ACC112 (cell line): ENCODE data around the gene SIK2.

Experiments
- H2AFZ ChIP-seq: fragments of 200-600 bp; sonication (generic); one replicate; pipeline ENCODE4 v1.6.0; 2017; ENCODE audit warnings: antibody characterized with exemption, low read length; ENCODE audit not compliant: unreplicated experiment
- H3K27ac ChIP-seq: fragments of 200-600 bp; sonication (generic); 2 replicates; pipeline ENCODE4 v1.5.1; 2014; ENCODE audit warnings: low read depth, mild to moderate bottlenecking, antibody characterized with exemption, low read length, moderate library complexity
- H3K27me3 ChIP-seq: fragments of 200-600 bp; sonication (generic); 2 replicates; pipeline ENCODE4 v1.6.1; 2014; ENCODE audit warnings: mild to moderate bottlenecking, antibody characterized with exemption, low read length, moderate library complexity, mixed read lengths; ENCODE audit not compliant: insufficient read depth
- H3K36me3 ChIP-seq: fragments of 200-600 bp; sonication (generic); 2 replicates; pipeline ENCODE4 v1.6.1; 2016; ENCODE audit warnings: mild to moderate bottlenecking, antibody characterized with exemption, low read length, moderate library complexity, mixed read lengths; ENCODE audit not compliant: insufficient read depth
- H3K4me1 ChIP-seq: fragments of 200-600 bp; sonication (generic); one replicate; pipeline ENCODE4 v1.6.1; 2016; ENCODE audit warnings: low read length, mixed read lengths; ENCODE audit not compliant: insufficient read depth, unreplicated experiment, control insufficient read depth
- H3K4me3 ChIP-seq: fragments of 200-600 bp; sonication (generic); 2 replicates; pipeline ENCODE4 v1.5.1; 2014; ENCODE audit warnings: mild to moderate bottlenecking, low read depth, low read length
- H3K79me2 ChIP-seq: fragments of 200-600 bp; sonication (generic); one replicate; pipeline ENCODE4 v1.6.0; 2016; ENCODE audit warnings: low read length; ENCODE audit not compliant: control insufficient read depth, unreplicated experiment, insufficient read depth

The SIK2 gene

DNA sequence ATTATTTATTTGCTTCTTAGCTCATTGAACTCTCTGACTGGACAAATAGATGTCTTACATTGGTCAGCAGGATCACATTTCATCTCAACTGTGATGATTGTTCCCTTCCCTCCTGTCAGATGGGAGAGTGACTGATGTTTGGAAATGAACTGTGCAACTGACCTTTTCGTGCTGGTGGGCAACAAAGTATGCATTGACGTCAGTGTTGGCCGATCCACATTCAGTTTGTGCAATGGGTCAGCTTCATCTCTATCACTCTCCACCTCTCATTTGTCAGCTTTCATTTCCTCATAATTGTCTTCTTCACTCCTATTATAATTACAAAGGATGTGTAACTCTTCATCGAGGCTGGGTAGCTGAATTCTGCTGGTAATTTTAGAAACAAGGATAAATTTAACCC lies 92.6 kb downstream of the SIK2 start:
- Histone ChIP-seq H3K27ac (peak overlapping the region; percentile 90), H3K4me1 (peaks cover 43% of the 10 kb centered on the region), H3K79me2 (no peaks in the 10 kb centered on the region), H3K4me3 (no peak overlapping the region), H3K36me3 (no peaks in the 10 kb centered on the region), H3K27me3 (no peaks in the 10 kb centered on the region), H2AFZ (no peak overlapping the region)

DNA sequence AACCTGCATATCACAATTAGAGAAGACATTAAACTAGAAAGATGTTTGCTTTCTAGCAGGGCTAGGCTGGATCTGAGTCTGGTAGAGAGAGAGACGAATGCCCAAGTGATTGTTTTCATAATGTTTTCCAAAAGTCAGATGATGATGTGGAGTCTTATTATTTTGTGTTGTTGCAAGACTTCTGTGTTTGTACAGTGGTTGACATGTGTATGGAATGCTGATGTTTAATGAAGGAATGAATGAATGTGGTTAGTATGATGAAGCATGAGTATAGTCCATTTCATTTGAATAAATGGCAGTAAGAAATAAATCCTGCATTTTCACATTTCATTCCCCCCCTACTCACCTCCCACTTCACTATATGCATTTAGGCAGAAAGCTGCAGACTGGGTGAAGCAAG lies 94.3 kb downstream of the SIK2 start:
- Histone ChIP-seq H3K4me3 (no peak overlapping the region), H2AFZ (no peak overlapping the region), H3K27me3 (no peaks in the 10 kb centered on the region), H3K36me3 (no peaks in the 10 kb centered on the region), H3K4me1 (peaks cover 43% of the 10 kb centered on the region), H3K79me2 (no peaks in the 10 kb centered on the region), H3K27ac (peak overlapping the region; percentile 83)

DNA sequence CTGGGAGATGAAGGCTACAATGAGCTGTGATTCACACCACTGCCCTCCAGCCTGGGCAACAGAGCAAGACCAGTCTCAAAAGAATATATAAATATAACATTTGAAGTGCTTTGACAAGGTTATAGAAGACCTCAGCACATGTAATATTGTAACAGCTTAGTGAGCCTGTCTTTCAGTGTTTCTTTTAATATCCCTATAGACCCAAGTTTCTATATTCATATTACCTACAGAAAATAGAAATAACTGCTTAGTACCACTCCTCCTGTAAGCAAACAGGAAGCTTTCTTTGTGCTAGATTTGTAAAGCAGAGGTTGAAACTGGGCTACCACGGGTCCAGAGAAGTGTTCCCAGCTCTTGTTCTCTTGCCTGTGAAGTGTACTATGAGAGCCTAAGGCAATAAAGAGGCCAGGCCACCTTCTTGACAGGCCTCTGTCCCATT lies 95.7 kb downstream of the SIK2 start:
- Histone ChIP-seq H3K36me3 (no peaks in the 10 kb centered on the region), H3K27ac (peak overlapping the region; percentile 68), H3K27me3 (no peaks in the 10 kb centered on the region), H3K79me2 (no peaks in the 10 kb centered on the region), H3K4me1 (peaks cover 43% of the 10 kb centered on the region), H3K4me3 (no peak overlapping the region), H2AFZ (no peak overlapping the region)

DNA sequence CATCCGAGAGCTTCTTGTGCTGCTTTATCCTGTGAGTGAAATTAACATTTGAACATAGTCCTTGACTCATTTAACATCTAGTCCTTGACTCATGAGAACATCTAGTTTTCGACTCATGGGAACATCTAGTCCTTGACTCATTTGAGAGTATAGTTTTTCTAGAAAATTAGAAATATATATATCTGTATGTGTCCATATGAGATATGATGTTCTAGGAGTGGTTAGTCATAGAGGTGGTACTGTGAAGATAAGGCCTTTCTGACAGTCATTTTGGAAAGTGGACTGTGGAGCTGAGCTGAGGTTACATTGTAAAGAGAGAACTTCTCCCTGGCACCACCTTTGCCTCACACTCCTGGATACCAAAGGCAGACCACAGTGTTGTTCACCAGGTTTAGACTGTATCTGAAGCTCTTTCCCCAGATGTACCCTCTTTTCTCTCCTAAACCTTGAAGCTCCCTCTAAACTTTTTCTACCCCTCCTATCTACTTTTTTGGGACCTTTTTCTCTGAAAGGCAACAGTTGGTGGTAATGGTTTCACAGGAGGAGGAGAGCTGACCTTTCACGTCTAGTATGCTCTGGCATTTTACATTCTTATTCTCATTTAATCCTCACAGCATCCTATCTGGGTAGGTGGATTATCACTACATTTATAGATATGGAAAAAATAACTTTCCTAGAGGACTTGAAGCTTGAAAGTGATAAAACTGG lies 96.8 kb downstream of the SIK2 start:
- Histone ChIP-seq H3K4me3 (no peak overlapping the region), H3K4me1 (peaks cover 37% of the 10 kb centered on the region), H3K27me3 (no peaks in the 10 kb centered on the region), H3K36me3 (peaks cover 7% of the 10 kb centered on the region; the same call in 1 of the 2 replicates), H2AFZ (no peak overlapping the region), H3K27ac (peak overlapping the region; percentile 68), H3K79me2 (no peaks in the 10 kb centered on the region)

DNA sequence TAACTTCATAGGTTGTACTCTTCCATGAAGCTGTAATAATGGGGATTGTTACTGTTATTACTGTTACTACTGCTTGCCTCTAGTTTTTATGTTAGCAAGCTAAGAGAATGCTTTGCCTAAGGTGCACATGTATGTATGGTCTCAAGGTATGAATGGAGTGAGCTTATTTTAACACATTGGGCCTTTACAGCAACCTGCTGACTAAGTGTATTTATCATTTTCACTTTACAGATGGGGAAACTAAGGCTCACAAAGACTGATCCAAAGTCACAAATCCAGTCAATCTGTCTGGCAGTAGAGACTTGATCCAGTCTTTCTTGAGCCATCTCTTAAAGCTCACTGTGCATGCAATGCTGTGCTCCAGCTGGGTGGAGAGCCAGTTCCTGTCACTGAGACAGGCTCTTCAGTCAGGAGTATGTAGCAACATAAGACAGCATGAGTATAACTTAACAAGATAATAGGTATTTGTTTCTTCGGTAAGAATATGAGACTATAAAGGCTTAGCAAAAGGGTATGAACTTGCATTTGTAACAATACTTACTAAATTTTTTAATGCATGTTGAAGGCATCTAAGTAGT lies 97.4 kb downstream of the SIK2 start:
- no peak overlapping the region for H3K4me3 ChIP-seq
- H2AFZ ChIP-seq, result no peak overlapping the region
- H3K36me3 ChIP-seq, result peaks cover 7% of the 10 kb centered on the region; the same call in 1 of the 2 replicates
- H3K79me2 ChIP-seq, result no peaks in the 10 kb centered on the region
- peaks cover 30% of the 10 kb centered on the region for H3K4me1 ChIP-seq
- peak overlapping the region; percentile 68; the same call in 1 of the 2 replicates for H3K27ac ChIP-seq
- H3K27me3 ChIP-seq, result no peaks in the 10 kb centered on the region

DNA sequence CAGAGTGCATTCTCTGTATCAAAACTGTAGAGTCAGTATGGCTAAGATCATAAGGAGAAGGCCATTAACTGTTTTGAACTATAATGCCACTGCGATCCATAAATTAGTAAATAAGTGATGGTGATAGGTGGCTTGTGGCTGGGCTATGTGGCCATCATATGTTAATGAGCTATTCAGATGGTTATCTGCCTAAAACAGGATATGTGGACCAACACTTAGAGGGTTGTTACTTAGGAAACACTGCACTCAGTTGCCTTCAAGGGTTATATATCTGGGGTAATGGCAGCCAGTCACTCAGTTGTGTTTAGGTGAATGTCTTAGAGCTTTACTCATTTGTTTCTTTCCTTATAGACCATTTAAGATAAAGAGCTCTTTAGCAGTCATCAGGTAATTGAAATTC lies 97.9 kb downstream of the SIK2 start:
- Histone ChIP-seq H3K79me2 (no peaks in the 10 kb centered on the region), H2AFZ (no peak overlapping the region), H3K27me3 (no peaks in the 10 kb centered on the region), H3K4me1 (peaks cover 28% of the 10 kb centered on the region), H3K4me3 (no peak overlapping the region), H3K36me3 (peaks cover 12% of the 10 kb centered on the region; the same call in 1 of the 2 replicates), H3K27ac (no peak overlapping the region)

DNA sequence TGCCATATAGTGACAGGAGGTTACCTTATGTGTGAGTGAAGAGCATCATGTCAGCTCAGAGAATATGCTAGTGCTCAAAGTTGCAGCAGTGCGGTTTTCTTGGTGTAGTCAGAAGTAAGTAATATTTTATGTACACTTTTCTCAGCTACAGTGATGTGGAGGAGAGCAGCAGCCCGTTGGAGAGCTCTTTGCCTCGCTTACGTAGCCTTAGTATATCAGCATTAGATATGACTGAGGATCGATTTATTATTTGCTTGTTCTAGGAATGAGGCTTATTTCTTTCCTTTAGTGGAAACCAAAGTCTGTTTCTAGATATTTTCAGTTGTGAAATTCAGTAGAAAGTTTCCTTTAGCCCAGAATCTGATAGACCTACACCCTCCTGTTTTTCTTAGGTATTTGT lies 100.4 kb downstream of the SIK2 start:
- Histone ChIP-seq H3K4me1 (peaks cover 22% of the 10 kb centered on the region), H3K79me2 (no peaks in the 10 kb centered on the region), H3K27me3 (no peaks in the 10 kb centered on the region), H3K27ac (no peak overlapping the region), H2AFZ (no peak overlapping the region), H3K36me3 (peaks cover 14% of the 10 kb centered on the region), H3K4me3 (no peak overlapping the region)

DNA sequence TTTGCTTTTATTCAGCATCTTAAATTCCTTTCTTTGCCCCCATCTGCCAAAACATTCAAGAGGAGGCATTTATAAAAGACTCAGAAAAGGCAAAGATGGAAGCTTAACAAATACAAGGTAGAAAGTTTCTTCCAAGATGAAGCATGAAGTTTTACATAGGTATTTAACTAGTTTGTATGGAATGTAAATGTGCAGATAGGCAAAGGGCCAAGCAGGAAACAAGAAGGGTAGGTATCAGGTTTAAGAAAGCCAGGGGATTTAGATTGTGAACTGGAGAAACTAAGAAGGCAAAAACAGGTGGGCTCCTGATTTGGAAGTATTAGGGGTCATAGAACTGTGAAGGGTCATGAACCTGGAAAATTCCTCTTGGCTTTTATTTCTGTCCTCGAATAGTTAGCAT lies 101.3 kb downstream of the SIK2 start:
- H3K4me3 ChIP-seq, result no peak overlapping the region
- no peaks in the 10 kb centered on the region for H3K79me2 ChIP-seq
- peaks cover 15% of the 10 kb centered on the region for H3K36me3 ChIP-seq
- no peak overlapping the region for H2AFZ ChIP-seq
- no peaks in the 10 kb centered on the region for H3K27me3 ChIP-seq
- H3K27ac ChIP-seq, result no peak overlapping the region
- peaks cover 18% of the 10 kb centered on the region for H3K4me1 ChIP-seq

DNA sequence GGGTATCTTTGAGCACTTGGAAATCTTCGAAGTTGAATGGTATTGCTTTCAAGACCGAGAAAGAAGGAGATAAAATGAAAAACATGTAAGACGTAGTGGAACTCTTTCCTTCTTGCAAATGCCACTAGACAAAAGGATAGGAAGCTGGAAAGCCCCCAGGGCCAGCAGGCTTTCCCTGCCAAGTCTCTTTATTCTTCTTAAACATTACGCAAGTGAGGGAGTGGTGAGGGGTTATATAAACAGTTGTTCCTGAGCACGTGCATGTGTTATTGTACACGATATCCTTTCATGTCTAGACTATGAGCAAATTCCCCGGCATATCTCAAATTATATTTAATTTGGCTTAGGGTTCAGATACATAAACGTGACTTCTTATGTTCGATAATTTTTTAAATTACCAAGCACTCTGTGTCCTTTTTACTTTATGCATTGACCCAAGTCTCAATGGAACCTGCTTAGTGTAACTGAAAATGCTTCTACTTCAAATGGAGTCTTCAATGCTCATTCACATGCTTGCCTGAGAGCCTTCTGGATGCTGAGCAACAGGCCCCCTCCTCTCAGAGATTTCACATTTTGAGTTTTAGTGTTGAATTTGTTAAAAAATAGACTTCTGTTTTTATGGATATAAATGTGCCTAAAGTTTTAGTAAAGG lies 104.9 kb downstream of the SIK2 start:
- Histone ChIP-seq H3K27ac (peak overlapping the region; percentile 40), H3K79me2 (no peaks in the 10 kb centered on the region), H3K27me3 (no peaks in the 10 kb centered on the region), H2AFZ (no peak overlapping the region), H3K4me1 (peaks cover 16% of the 10 kb centered on the region), H3K36me3 (peaks cover 19% of the 10 kb centered on the region), H3K4me3 (no peak overlapping the region)

DNA sequence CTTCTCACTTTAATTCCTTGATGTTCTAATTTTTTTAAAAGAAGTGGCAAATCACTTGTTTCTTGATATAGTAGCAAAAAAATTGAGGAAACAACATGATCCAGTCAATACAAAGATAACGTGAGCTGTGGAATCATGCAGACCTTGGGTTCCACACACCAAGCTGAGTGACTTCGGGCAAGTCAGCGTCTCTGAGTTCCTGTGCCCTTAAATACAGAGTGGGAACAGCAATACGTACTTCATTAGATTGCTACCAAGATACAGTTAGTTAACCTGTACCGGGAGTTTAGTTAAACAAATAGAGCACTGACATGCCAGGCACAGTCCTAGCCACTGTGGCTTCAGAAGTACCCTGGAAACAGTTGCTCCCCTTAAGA lies 105.4 kb downstream of the SIK2 start:
- Histone ChIP-seq H3K36me3 (peaks cover 19% of the 10 kb centered on the region), H3K79me2 (no peaks in the 10 kb centered on the region), H3K27ac (peak overlapping the region; percentile 40; the same call in 1 of the 2 replicates), H3K4me1 (peaks cover 16% of the 10 kb centered on the region), H2AFZ (no peak overlapping the region), H3K4me3 (no peak overlapping the region), H3K27me3 (no peaks in the 10 kb centered on the region)

DNA sequence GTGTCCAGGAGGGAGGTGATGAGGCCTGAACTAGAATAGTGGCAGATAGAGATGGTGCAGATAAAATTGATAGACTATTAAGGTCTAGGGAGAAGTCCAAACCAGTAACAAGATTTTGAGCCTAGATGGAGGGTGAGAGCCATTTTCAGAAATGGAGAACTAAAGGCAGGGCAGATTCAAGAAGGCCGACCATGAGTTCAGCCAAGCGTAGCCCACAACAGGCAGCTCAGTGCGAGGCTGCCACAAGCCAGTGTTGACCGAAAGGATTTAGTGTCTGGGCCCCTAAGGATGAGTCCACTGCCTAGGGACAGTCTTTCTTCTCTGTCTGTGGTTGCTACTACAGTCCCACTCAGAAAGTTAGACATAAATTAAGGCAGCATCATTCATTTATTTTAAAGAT lies 112.3 kb downstream of the SIK2 start:
- no peak overlapping the region for H3K4me3 ChIP-seq
- H3K27ac ChIP-seq, result no peak overlapping the region
- H3K79me2 ChIP-seq, result no peaks in the 10 kb centered on the region
- H2AFZ ChIP-seq, result no peak overlapping the region
- H3K4me1 ChIP-seq, result peaks cover 20% of the 10 kb centered on the region
- H3K27me3 ChIP-seq, result no peaks in the 10 kb centered on the region
- H3K36me3 ChIP-seq, result peaks cover under 1% of the 10 kb centered on the region; the same call in 1 of the 2 replicates
